ENCODE measurements around the gene SCGB1D4. TPM values are rescaled to one million over a fixed set of nuclear protein-coding genes. Genes with fewer than 3 reads are reported as not detected.

Gene SCGB1D4
- total RNA-seq, 1 experiment from 2014 or later, result not detected

DNA sequence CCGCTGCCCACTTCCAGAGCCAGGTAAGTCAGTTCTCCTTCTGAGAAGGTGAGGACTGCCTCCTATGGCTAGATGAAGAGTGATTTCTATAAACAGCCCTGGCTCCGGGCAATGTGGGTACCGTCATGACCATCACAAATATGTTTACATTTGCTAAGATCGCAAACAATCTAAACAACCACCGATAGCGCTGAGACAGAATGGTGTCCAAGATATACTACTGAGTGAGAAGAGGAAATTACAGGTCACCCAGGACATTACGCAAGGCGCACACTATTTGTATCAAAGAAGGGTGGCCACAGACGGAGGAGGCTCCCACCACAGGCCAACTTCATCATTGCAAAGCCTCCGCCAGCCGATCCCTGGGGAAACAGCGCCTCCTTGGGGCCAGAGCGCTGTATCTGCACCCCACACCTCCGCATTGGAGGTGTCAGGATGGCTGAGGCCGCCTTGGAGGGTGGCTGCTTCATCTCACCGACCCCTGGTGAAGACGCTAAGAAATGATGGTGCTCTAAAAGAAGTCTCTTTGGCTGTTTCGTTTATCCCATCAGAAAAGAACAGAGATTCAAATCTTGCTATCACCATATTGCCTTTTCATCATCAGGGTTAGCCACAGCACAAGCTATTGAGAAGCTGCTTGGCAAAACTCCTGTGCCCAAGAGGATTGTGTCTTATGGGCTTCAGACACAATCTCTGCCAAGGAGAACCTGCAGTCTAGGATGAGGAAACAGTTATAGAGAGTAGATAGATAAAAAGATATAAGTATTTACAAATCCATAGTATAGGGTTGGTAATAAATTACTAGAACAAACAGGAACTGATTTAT is 26.1 kb upstream of the SCGB1D4 start:
- no peak overlapping the region for H2BK15ac ChIP-seq (ENCODE audit: low read depth, low read length)
- H2BK5ac ChIP-seq (ENCODE audit: insufficient read length, low read length), result no peak overlapping the region
- no peak overlapping the region for H3K9ac ChIP-seq (ENCODE audit: extremely low read depth, insufficient read length, low read length)
- H4K8ac ChIP-seq (replicated peaks; ENCODE audit: insufficient read length, low read depth, low read length), result no peak overlapping the region
- no peak overlapping the region for H3K56ac ChIP-seq (ENCODE audit: insufficient read length, low read depth, low read length)
- H3K4me1 Mint-ChIP-seq, result peaks cover 20 to 21% of the 10 kb centered on the region in 2 experiments
- peak; percentile 89 for DNase-seq
- no peak overlapping the region for H2BK20ac ChIP-seq (ENCODE audit: low read depth, low read length, poor library complexity, severe bottlenecking)
- H3K4ac ChIP-seq (ENCODE audit: low read depth, low read length), result no peak overlapping the region
- H3K27ac ChIP-seq (ENCODE audit: insufficient read length, low read depth, low read length), result no peak overlapping the region
- H2BK120ac ChIP-seq (ENCODE audit: low read depth, low read length, poor library complexity, severe bottlenecking), result no peak overlapping the region
- H3K23ac ChIP-seq (ENCODE audit: insufficient read length, low read depth, low read length), result no peak overlapping the region
- no peak overlapping the region for H3T11ph ChIP-seq (ENCODE audit: low read length)
- no peak overlapping the region for H2BK12ac ChIP-seq (ENCODE audit: insufficient read length, low read depth, low read length)
- H3K36me3 Mint-ChIP-seq (ENCODE audit: insufficient read depth in 1 of 3, low read depth in 3 of 3), result no peaks in the 10 kb centered on the region; a peak in 1 of 7 replicates
- no peak overlapping the region for H2AK5ac ChIP-seq (ENCODE audit: insufficient read length, low read length)
- H3K27ac Mint-ChIP-seq, result no peak overlapping the region
- no peak overlapping the region for H3K14ac ChIP-seq (ENCODE audit: insufficient read depth, low read length)
- H4K5ac ChIP-seq (ENCODE audit: insufficient read length, low read depth, low read length), result no peak overlapping the region
- no peaks in the 10 kb centered on the region for H3K79me2 ChIP-seq (ENCODE audit: insufficient read depth, low read length)
- no peaks in the 10 kb centered on the region for H3K23me2 ChIP-seq (ENCODE audit: insufficient read length, low read depth, low read length, poor library complexity, severe bottlenecking)
- TF ChIP-seq, protein P1, sequence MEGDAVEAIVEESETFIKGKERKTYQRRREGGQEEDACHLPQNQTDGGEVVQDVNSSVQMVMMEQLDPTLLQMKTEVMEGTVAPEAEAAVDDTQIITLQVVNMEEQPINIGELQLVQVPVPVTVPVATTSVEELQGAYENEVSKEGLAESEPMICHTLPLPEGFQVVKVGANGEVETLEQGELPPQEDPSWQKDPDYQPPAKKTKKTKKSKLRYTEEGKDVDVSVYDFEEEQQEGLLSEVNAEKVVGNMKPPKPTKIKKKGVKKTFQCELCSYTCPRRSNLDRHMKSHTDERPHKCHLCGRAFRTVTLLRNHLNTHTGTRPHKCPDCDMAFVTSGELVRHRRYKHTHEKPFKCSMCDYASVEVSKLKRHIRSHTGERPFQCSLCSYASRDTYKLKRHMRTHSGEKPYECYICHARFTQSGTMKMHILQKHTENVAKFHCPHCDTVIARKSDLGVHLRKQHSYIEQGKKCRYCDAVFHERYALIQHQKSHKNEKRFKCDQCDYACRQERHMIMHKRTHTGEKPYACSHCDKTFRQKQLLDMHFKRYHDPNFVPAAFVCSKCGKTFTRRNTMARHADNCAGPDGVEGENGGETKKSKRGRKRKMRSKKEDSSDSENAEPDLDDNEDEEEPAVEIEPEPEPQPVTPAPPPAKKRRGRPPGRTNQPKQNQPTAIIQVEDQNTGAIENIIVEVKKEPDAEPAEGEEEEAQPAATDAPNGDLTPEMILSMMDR (conservative IDR thresholded peaks at IDR 0.05), result peak; percentile 99
- no peak overlapping the region for H3K4me3 Mint-ChIP-seq
- WGBS (ENCODE audit: extremely low coverage, insufficient read length, low lambda C conversion rate), result no CpG with 5 or more reads among the region's 18 CpGs
- H3K4me1 ChIP-seq (ENCODE audit: insufficient read depth, low read length), result no peaks in the 10 kb centered on the region; the same call in 1 of the 2 replicates
- no peaks in the 10 kb centered on the region for H3K9me3 ChIP-seq (ENCODE audit: control insufficient read depth, low read depth, low read length)
- H3K18ac ChIP-seq (ENCODE audit: insufficient read length, low read depth, low read length), result no peak overlapping the region
- H2AFZ ChIP-seq (ENCODE audit: low read length), result no peak overlapping the region
- H4K91ac ChIP-seq (ENCODE audit: insufficient read length, low read depth, low read length), result no peak overlapping the region
- H3K27me3 ChIP-seq (ENCODE audit: insufficient read depth, low read length), result no peaks in the 10 kb centered on the region
- H4K20me1 ChIP-seq (ENCODE audit: control insufficient read depth, insufficient read depth, insufficient read length), result no peaks in the 10 kb centered on the region
- no peak overlapping the region for H3K4me2 ChIP-seq (ENCODE audit: insufficient read depth, insufficient read length, low read length)
- peaks cover 12% of the 10 kb centered on the region for H3K27me3 Mint-ChIP-seq (ENCODE audit: low read depth)
- no peaks in the 10 kb centered on the region for H3K79me1 ChIP-seq (ENCODE audit: insufficient read depth, low read depth, low read length, poor library complexity, severe bottlenecking)
- H3K9me3 Mint-ChIP-seq, result no peaks in the 10 kb centered on the region; a peak in 1 of 5 replicates

All from H9 (cell line).